ENCODE measurements around the gene GLI1. TPM values are rescaled to one million over a fixed set of nuclear protein-coding genes. Genes with fewer than 3 reads are reported as not detected.

Gene GLI1
- total RNA-seq, 1 donor from 2014 or later = 1.4 TPM

GRCh38 chr12:57473392-57473791 lies 13.8 kb downstream of the GLI1 start:
- peaks cover 42% of the 10 kb centered on the region for H3K27me3 ChIP-seq
- intact Hi-C loops (cut with DNase I) = no loop called here
- TF ChIP-seq CTCF (IDR thresholded peaks at IDR 0.05) = no peak
- no peak for ATAC-seq
- peaks cover 4% of the 10 kb centered on the region for H3K36me3 ChIP-seq
- no peak overlapping the region for H3K27ac ChIP-seq
- no peak overlapping the region for H3K4me3 ChIP-seq
- peaks cover 23% of the 10 kb centered on the region for H3K4me1 ChIP-seq
- no peak for DNase-seq
- H3K9me3 ChIP-seq = no peaks in the 10 kb centered on the region

GRCh38 chr12:57473886-57474285 lies 14.3 kb downstream of the GLI1 start:
- H3K9me3 ChIP-seq = no peaks in the 10 kb centered on the region
- H3K4me3 ChIP-seq = no peak overlapping the region
- peaks cover 4% of the 10 kb centered on the region for H3K36me3 ChIP-seq
- ATAC-seq (no peak), DNase-seq (no peak)
- intact Hi-C loops (cut with DNase I) = no loop called here
- peaks cover 42% of the 10 kb centered on the region for H3K27me3 ChIP-seq
- no peak for TF ChIP-seq CTCF (IDR thresholded peaks at IDR 0.05)
- peaks cover 23% of the 10 kb centered on the region for H3K4me1 ChIP-seq
- H3K27ac ChIP-seq = no peak overlapping the region

GRCh38 chr12:57474430-57474829 lies 14.8 kb downstream of the GLI1 start:
- ATAC-seq (no peak), DNase-seq (no peak)
- TF ChIP-seq CTCF (IDR thresholded peaks at IDR 0.05) = no peak
- intact Hi-C loops (cut with DNase I) = no loop called here
- Histone ChIP-seq H3K27ac (no peak overlapping the region), H3K36me3 (peaks cover 4% of the 10 kb centered on the region), H3K27me3 (peaks cover 42% of the 10 kb centered on the region), H3K4me1 (peaks cover 26% of the 10 kb centered on the region), H3K9me3 (no peaks in the 10 kb centered on the region), H3K4me3 (no peak overlapping the region)

- no peak for TF ChIP-seq CTCF (IDR thresholded peaks at IDR 0.05)
- peaks cover 26% of the 10 kb centered on the region for H3K4me1 ChIP-seq
- H3K4me3 ChIP-seq = no peak overlapping the region
- no peak for ATAC-seq
- H3K9me3 ChIP-seq = no peaks in the 10 kb centered on the region
- H3K27me3 ChIP-seq = peaks cover 42% of the 10 kb centered on the region
- DNase-seq = no peak
- peaks cover 4% of the 10 kb centered on the region for H3K36me3 ChIP-seq
- no peak overlapping the region for H3K27ac ChIP-seq
- intact Hi-C loops (cut with DNase I) = no loop called here
Observed at GRCh38 chr12:57474862-57475261, 15.3 kb downstream of the GLI1 start.

GRCh38 chr12:57475271-57476161 lies 15.9 kb downstream of the GLI1 start:
- Histone ChIP-seq H3K9me3 (no peaks in the 10 kb centered on the region), H3K4me1 (peaks cover 26% of the 10 kb centered on the region), H3K27ac (no peak overlapping the region), H3K4me3 (peak overlapping the region; percentile 46), H3K36me3 (peaks cover 4% of the 10 kb centered on the region), H3K27me3 (peaks cover 42% of the 10 kb centered on the region)
- no peak for TF ChIP-seq CTCF (IDR thresholded peaks at IDR 0.05)
- DNase-seq = peak; percentile 71
- intact Hi-C loops (cut with DNase I) = no loop called here
- ATAC-seq = peak; percentile 32
